K562 (cell line): Measurements from ENCODE around the gene MPPED1. TPM values are rescaled to one million over a fixed set of nuclear protein-coding genes. Genes with fewer than 3 reads are reported as not detected.

Experiments used
- ATAC-seq: fragments of 200-7000 bp; cut with Tn5 transposase; 3 replicates; pipeline ENCODE4 v1.9.1; 2020; ENCODE audit warnings: moderate library complexity
- BruUV-seq: library from RNA; stranded (reverse); fragments of 400-500 nt; replicated peaks from 2 replicates; lab custom pipeline; 2021; lab: Mats Ljungman, UMichigan
- CTCF ChIA-PET: fragments of 300-600 bp; formaldehyde crosslinking; extraction: SDS; loops from one replicate; lab custom pipeline; 2021; ENCODE audit warnings: low intra/inter-chr PET ratio; lab: Yijun Ruan, JAX
- POLR2A ChIA-PET: fragments of 300-600, 350-650 bp; sonication (Branson Sonifier 250); formaldehyde crosslinking; extraction: SDS; loops from one replicate; lab custom pipeline; 2021; ENCODE audit warnings: antibody characterized with exemption, inconsistent platforms; lab: Yijun Ruan, JAX
- DNase-seq, 4 experiments: peaks; one replicate each; pipeline versions ENCODE4 v3.0.0 to v3.0.0-alpha.2; 2011 to 2018; ENCODE audit warnings: low spot score in 3 of 4, mixed read lengths in 3 of 4; ENCODE audit errors: extremely low read depth in 1 of 4
- FAIRE-seq: peaks from 2 replicates; lab custom pipeline; 2011; peaks lifted over from hg19 to GRCh38; lab: Jason Lieb, UNC
- H2AFZ ChIP-seq: 2 replicates; pipeline ENCODE4 v1.6.0; 2011; ENCODE audit warnings: low read depth, low read length, control low read depth, inconsistent platforms
- H3K27ac ChIP-seq: fragments of 200-600 bp; 3 replicates; pipeline ENCODE4 v1.8.0; 2011; ENCODE audit warnings: low read depth, mild to moderate bottlenecking, control low read depth, inconsistent platforms, low read length, moderate library complexity, mixed read lengths; ENCODE audit errors: extremely low read depth
- H3K27me3 ChIP-seq, 2 experiments: fragments of 300-600 bp in 1 of 2; 2 replicates in 1 of 2; 3 replicates in 1 of 2; pipeline versions ENCODE4 v1.6.0 to v1.8.0; 2011; ENCODE audit warnings: inconsistent platforms in 2 of 2, low read length in 2 of 2, mild to moderate bottlenecking in 1 of 2, mixed read lengths in 1 of 2, moderate library complexity in 1 of 2; ENCODE audit not compliant: control insufficient read depth in 2 of 2, insufficient read depth in 2 of 2
- H3K36me3 ChIP-seq: fragments of 300-600 bp; 3 replicates; pipeline ENCODE4 v1.8.0; 2011; ENCODE audit warnings: mild to moderate bottlenecking, low read length, inconsistent platforms; ENCODE audit not compliant: control insufficient read depth, insufficient read depth
- H3K4me1 ChIP-seq, 2 experiments: fragments of 200-600 bp in 1 of 2; replicated peaks in 1 of 2; 2 replicates in 1 of 2; 3 replicates in 1 of 2; pipeline versions ENCODE4 v1.5.1 to v1.8.0; 2011; ENCODE audit warnings: inconsistent platforms in 2 of 2, low read length in 2 of 2, mild to moderate bottlenecking in 1 of 2, mixed read lengths in 1 of 2, moderate library complexity in 1 of 2; ENCODE audit not compliant: control insufficient read depth in 2 of 2, insufficient read depth in 2 of 2
- H3K4me2 ChIP-seq: 2 replicates; pipeline ENCODE4 v1.6.1; 2011; ENCODE audit warnings: low read length, control low read depth, inconsistent platforms, mixed read lengths; ENCODE audit not compliant: insufficient read depth
- H3K4me3 ChIP-seq: fragments of 200-600 bp; sonication (generic), shearing (Covaris generic); 2 replicates; pipeline ENCODE4 v1.5.1; 2016; ENCODE audit warnings: control low read depth, inconsistent platforms
- H3K79me2 ChIP-seq: fragments of 200-600 bp; 3 replicates; pipeline ENCODE4 v1.8.0; 2011; ENCODE audit warnings: low read length, inconsistent platforms; ENCODE audit not compliant: control insufficient read depth, insufficient read depth
- H3K9ac ChIP-seq, 2 experiments: 2 replicates each; pipeline versions ENCODE4 v1.6.0 to v1.6.1; 2011; ENCODE audit warnings: low read depth in 2 of 2, low read length in 2 of 2, control low read depth in 1 of 2, inconsistent platforms in 1 of 2, mild to moderate bottlenecking in 1 of 2, mixed read lengths in 1 of 2; ENCODE audit not compliant: insufficient read depth in 1 of 2
- H3K9me1 ChIP-seq: one replicate; pipeline ENCODE4 v1.6.0; 2011; ENCODE audit warnings: inconsistent platforms, mild to moderate bottlenecking, low read length, moderate library complexity; ENCODE audit not compliant: control insufficient read depth, insufficient read depth
- H3K9me3 ChIP-seq: replicated peaks from 2 replicates; pipeline ENCODE4 v1.5.1; 2011; ENCODE audit warnings: low read depth, low read length, inconsistent platforms; ENCODE audit not compliant: control insufficient read depth, insufficient read depth
- H4K20me1 ChIP-seq: replicated peaks from 2 replicates; pipeline ENCODE4 v1.6.1; 2011; ENCODE audit warnings: low read length, inconsistent platforms, mixed read lengths; ENCODE audit not compliant: control insufficient read depth, insufficient read depth
- JUNB ChIP-seq: fragments of 450-650 bp; formaldehyde crosslinking; conservative IDR thresholded peaks from 2 replicates; pipeline ENCODE4 v1.4.0; 2020; ENCODE audit warnings: mild to moderate bottlenecking
- KAT2B ChIP-seq: IDR thresholded peaks from one replicate; pipeline ENCODE4 v1.6.1; 2012; ENCODE audit warnings: low read depth, mild to moderate bottlenecking, control low read depth, inconsistent platforms, low read length, moderate library complexity
- MTF1 ChIP-seq: fragments of 250-450 bp; sonication (Bioruptor Pico); IDR thresholded peaks from 2 replicates; pipeline ENCODE4 v1.9.0; 2021; ENCODE audit warnings: moderate library complexity, mild to moderate bottlenecking, inconsistent platforms, borderline replicate concordance
- MYBL2 ChIP-seq, 2 experiments: fragments of 450-650 bp in 1 of 2; sonication (generic) in 1 of 2; formaldehyde crosslinking in 1 of 2; IDR thresholded peaks; 2 replicates each; pipeline versions ENCODE4 v1.6.1 to v1.8.1; 2017 to 2022; ENCODE audit warnings: borderline replicate concordance in 1 of 2, inconsistent platforms in 1 of 2, low read depth in 1 of 2, mild to moderate bottlenecking in 1 of 2, missing genetic modification reagents in 1 of 2, moderate library complexity in 1 of 2
- SMAD2 ChIP-seq: fragments of 150-350 bp; IDR thresholded peaks from 2 replicates; pipeline ENCODE4 v1.6.1; 2014; ENCODE audit warnings: low read depth, mild to moderate bottlenecking, low read length
- SREBF2 ChIP-seq: sonication (generic); formaldehyde crosslinking; IDR thresholded peaks from 2 replicates; pipeline ENCODE4 v1.4.0; 2020; ENCODE audit warnings: mild to moderate bottlenecking, missing genetic modification reagents
- ZNF12 ChIP-seq: sonication (generic); formaldehyde crosslinking; IDR thresholded peaks from 2 replicates; pipeline ENCODE4 v1.4.0; 2020; ENCODE audit warnings: mild to moderate bottlenecking, missing genetic modification reagents
- ZSCAN29 ChIP-seq: fragments of 450-650 bp; IDR thresholded peaks from 2 replicates; pipeline ENCODE4 v1.6.1; 2017
- WGBS: fragments of 100-300 bp; shearing (Covaris generic); methylation state at CpG from one replicate; pipeline ENCODE4 v1.1.6; 2016; ENCODE audit warnings: low coverage, mixed read lengths; ENCODE audit not compliant: insufficient coverage; ENCODE audit errors: missing lambda C conversion rate; 5-methylcytosine and 5-hydroxymethylcytosine counted together
- in situ Hi-C: fragments of 300-500 bp; cut with MboI; formaldehyde crosslinking; loops from 4 replicates; pipeline ENCODE4 v1.15.0; 2018; ENCODE audit warnings: inconsistent platforms, mixed read lengths
- intact Hi-C: fragments of 100-400 bp; cut with micrococcal nuclease; formaldehyde crosslinking; loops from 2 replicates; pipeline ENCODE4 v1.14.2; 2022
- polyA plus RNA-seq, 8 experiments: library from polyadenylated mRNA; depleted of rRNA in 4 of 8; stranded (reverse) in 5 of 8; unstranded in 3 of 8; fragments of >200 nt; fragmentation: Nextera tagmentation in 2 of 8; fragmentation: Illumina TruSeq in 1 of 8; extraction: Ambion mirVana in 2 of 8; extraction: Trizol in 1 of 8; gene quantifications; 2 replicates each; pipeline versions ENCODE4 v1.2.1 to v1.2.3, GENCODE V29; 2011 to 2014; ENCODE audit warnings: inconsistent platforms in 1 of 8, missing spikeins in 1 of 8
- total RNA-seq, 7 experiments: library from RNA; depleted of rRNA in 6 of 7; stranded (reverse); fragments of >200 nt in 6 of 7; fragmentation: Illumina TruSeq in 2 of 7; extraction: Trizol in 2 of 7; gene quantifications; 2 replicates each; pipeline versions ENCODE4 v1.2.1 to v1.2.3, GENCODE V29; 2011 to 2021; ENCODE audit warnings: low replicate concordance in 1 of 7
- TF ChIP-seq, protein P1 (sequence below): fragments of 150-350 bp; conservative IDR thresholded peaks from 2 replicates; pipeline ENCODE4 v1.6.1; 2014; ENCODE audit warnings: low read length
- TF ChIP-seq, protein P2 (sequence below): fragments of 200-800 bp; sonication (Bioruptor generic); IDR thresholded peaks from 2 replicates; pipeline ENCODE4 v1.6.1; 2016; ENCODE audit warnings: missing genetic modification characterization, missing compliant biosample characterization
- TF ChIP-seq, protein P3 (sequence below), 3 experiments: IDR thresholded peaks in 2 of 3; conservative IDR thresholded peaks in 1 of 3; 2 replicates each; pipeline ENCODE4 v1.5.1; 2011 to 2012; ENCODE audit warnings: low read length in 3 of 3, mild to moderate bottlenecking in 3 of 3, control low read depth in 2 of 3, improper control_type of control experiment in 1 of 3, inconsistent platforms in 1 of 3, low read depth in 1 of 3, mixed read lengths in 1 of 3, moderate library complexity in 1 of 3; ENCODE audit not compliant: insufficient read depth in 2 of 3

Gene MPPED1
- total and polyA plus RNA-seq, 9 of the 15 experiments (the other 6 are each of a cell fraction or from before 2014, with no cell fraction given), result not detected

DNA sequence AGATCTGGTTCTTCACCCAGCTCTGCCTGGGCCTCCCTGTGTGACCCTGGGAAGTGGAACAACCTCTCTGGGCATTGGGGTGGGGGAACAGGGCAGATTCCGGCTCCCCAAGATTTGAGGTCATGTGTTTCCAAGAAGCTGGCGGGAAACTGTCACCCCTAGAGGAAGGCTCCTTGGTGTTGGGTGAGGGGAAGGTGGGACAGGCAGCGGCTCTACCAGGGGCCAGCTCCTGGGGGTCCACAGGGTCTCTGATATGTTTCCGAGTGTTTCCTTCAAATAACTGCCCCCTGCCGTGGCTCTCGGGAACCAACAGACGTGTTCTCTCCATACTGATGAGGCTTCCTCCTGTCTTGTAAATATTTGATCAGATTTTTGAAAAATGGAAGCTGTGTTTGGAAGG is 78.5 kb downstream of the MPPED1 start (continued):
- TF ChIP-seq, protein P1, sequence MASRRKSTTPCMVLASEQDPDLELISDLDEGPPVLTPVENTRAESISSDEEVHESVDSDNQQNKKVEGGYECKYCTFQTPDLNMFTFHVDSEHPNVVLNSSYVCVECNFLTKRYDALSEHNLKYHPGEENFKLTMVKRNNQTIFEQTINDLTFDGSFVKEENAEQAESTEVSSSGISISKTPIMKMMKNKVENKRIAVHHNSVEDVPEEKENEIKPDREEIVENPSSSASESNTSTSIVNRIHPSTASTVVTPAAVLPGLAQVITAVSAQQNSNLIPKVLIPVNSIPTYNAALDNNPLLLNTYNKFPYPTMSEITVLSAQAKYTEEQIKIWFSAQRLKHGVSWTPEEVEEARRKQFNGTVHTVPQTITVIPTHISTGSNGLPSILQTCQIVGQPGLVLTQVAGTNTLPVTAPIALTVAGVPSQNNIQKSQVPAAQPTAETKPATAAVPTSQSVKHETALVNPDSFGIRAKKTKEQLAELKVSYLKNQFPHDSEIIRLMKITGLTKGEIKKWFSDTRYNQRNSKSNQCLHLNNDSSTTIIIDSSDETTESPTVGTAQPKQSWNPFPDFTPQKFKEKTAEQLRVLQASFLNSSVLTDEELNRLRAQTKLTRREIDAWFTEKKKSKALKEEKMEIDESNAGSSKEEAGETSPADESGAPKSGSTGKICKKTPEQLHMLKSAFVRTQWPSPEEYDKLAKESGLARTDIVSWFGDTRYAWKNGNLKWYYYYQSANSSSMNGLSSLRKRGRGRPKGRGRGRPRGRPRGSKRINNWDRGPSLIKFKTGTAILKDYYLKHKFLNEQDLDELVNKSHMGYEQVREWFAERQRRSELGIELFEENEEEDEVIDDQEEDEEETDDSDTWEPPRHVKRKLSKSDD, result no peak
- TF ChIP-seq KAT2B, result no peak

DNA sequence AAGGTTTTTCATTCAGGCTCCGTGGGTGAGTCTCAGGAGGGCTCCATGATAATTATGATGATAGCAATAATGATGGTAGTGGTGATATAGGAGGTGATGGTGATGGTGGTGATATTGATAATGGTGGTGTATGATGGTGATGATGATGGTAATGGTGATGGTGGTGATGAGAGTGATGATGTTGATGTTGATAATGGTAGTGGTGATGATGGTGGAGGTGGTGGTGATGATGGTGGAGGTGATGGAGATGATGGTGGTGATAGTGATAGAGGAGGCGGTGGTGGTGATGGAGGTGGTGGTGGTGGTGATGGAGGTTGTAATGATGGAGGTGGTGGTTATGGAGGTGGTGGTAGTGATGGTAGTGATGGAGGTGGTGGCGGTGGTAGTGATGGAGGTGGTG is 79.4 kb downstream of the MPPED1 start:
- H4K20me1 ChIP-seq, result no peaks in the 10 kb centered on the region
- H3K4me2 ChIP-seq, result no peak overlapping the region
- WGBS, result 0% methylated on average over 2 of the region's 3 CpGs
- H2AFZ ChIP-seq, result no peak overlapping the region
- CTCF ChIA-PET, result no interaction called here
- H3K9me3 ChIP-seq, result no peaks in the 10 kb centered on the region
- H3K27ac ChIP-seq, result no peak overlapping the region
- in situ Hi-C loops (no loop called here), intact Hi-C loops (no loop called here)
- H3K27me3 ChIP-seq, result peaks cover 0 to 7% of the 10 kb centered on the region in 2 experiments; a peak in 1 of 5 replicates
- no peak overlapping the region for H3K9ac ChIP-seq
- DNase-seq (no peak), FAIRE-seq (no peak), ATAC-seq (no peak)
- BruUV-seq, result no TSS peak
- POLR2A ChIA-PET, result interaction anchor here (0.6 kb wide), 1 partner anchor 11 kb away, joined by 3 read pairs; no protein-coding TSS in a partner anchor
- H3K79me2 ChIP-seq, result no peaks in the 10 kb centered on the region
- H3K4me3 ChIP-seq, result no peak overlapping the region
- no peaks in the 10 kb centered on the region for H3K9me1 ChIP-seq
- no peaks in the 10 kb centered on the region for H3K4me1 ChIP-seq
- H3K36me3 ChIP-seq, result no peaks in the 10 kb centered on the region
- no peak for TF ChIP-seq ZSCAN29
- TF ChIP-seq MYBL2 (IDR thresholded peaks at IDR 0.05; ENCODE audit: low read depth), result no peak
- no peak for TF ChIP-seq MYBL2 (CRISPR knock-in tag; IDR thresholded peaks at IDR 0.05; ENCODE audit: borderline replicate concordance)
- TF ChIP-seq MTF1, result no peak
- no peak for TF ChIP-seq KAT2B
- TF ChIP-seq, protein P2, sequence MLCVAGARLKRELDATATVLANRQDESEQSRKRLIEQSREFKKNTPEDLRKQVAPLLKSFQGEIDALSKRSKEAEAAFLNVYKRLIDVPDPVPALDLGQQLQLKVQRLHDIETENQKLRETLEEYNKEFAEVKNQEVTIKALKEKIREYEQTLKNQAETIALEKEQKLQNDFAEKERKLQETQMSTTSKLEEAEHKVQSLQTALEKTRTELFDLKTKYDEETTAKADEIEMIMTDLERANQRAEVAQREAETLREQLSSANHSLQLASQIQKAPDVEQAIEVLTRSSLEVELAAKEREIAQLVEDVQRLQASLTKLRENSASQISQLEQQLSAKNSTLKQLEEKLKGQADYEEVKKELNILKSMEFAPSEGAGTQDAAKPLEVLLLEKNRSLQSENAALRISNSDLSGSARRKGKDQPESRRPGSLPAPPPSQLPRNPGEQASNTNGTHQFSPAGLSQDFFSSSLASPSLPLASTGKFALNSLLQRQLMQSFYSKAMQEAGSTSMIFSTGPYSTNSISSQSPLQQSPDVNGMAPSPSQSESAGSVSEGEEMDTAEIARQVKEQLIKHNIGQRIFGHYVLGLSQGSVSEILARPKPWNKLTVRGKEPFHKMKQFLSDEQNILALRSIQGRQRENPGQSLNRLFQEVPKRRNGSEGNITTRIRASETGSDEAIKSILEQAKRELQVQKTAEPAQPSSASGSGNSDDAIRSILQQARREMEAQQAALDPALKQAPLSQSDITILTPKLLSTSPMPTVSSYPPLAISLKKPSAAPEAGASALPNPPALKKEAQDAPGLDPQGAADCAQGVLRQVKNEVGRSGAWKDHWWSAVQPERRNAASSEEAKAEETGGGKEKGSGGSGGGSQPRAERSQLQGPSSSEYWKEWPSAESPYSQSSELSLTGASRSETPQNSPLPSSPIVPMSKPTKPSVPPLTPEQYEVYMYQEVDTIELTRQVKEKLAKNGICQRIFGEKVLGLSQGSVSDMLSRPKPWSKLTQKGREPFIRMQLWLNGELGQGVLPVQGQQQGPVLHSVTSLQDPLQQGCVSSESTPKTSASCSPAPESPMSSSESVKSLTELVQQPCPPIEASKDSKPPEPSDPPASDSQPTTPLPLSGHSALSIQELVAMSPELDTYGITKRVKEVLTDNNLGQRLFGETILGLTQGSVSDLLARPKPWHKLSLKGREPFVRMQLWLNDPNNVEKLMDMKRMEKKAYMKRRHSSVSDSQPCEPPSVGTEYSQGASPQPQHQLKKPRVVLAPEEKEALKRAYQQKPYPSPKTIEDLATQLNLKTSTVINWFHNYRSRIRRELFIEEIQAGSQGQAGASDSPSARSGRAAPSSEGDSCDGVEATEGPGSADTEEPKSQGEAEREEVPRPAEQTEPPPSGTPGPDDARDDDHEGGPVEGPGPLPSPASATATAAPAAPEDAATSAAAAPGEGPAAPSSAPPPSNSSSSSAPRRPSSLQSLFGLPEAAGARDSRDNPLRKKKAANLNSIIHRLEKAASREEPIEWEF (CRISPR knock-in tag), result no peak
- TF ChIP-seq ZNF12 (CRISPR knock-in tag), result no peak
- TF ChIP-seq SMAD2, result no peak
- TF ChIP-seq, protein P3, sequence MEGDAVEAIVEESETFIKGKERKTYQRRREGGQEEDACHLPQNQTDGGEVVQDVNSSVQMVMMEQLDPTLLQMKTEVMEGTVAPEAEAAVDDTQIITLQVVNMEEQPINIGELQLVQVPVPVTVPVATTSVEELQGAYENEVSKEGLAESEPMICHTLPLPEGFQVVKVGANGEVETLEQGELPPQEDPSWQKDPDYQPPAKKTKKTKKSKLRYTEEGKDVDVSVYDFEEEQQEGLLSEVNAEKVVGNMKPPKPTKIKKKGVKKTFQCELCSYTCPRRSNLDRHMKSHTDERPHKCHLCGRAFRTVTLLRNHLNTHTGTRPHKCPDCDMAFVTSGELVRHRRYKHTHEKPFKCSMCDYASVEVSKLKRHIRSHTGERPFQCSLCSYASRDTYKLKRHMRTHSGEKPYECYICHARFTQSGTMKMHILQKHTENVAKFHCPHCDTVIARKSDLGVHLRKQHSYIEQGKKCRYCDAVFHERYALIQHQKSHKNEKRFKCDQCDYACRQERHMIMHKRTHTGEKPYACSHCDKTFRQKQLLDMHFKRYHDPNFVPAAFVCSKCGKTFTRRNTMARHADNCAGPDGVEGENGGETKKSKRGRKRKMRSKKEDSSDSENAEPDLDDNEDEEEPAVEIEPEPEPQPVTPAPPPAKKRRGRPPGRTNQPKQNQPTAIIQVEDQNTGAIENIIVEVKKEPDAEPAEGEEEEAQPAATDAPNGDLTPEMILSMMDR (IDR thresholded peaks at IDR 0.05 in 2 of 3, conservative IDR thresholded peaks at IDR 0.05 in 1 of 3; ENCODE audit: insufficient read depth in 2 of 3, low read depth in 1 of 3, low read length in 3 of 3), result no peak
- TF ChIP-seq JUNB (CRISPR knock-in tag), result no peak
- TF ChIP-seq SREBF2 (CRISPR knock-in tag), result no peak
